Measurements from ENCODE around the gene STX19. TPM values are rescaled to one million over a fixed set of nuclear protein-coding genes. Genes with fewer than 3 reads are reported as not detected.

Gene STX19
- total and polyA plus RNA-seq, 2 of the 13 experiments (the other 11 are each of a cell fraction or from before 2014, with no cell fraction given): not detected

GRCh38 chr3:94024385-94024784, 4.0 kb downstream of the STX19 start (continued):
- TF ChIP-seq ZNF407 (CRISPR knock-in tag; IDR thresholded peaks at IDR 0.05; ENCODE audit: not compliant biosample characterization): no peak
- no peak for TF ChIP-seq CREBL2 (CRISPR knock-in tag; IDR thresholded peaks at IDR 0.05; ENCODE audit: borderline replicate concordance)
- TF ChIP-seq ZBTB10 (CRISPR knock-in tag; IDR thresholded peaks at IDR 0.05; ENCODE audit: borderline replicate concordance): no peak
- TF ChIP-seq MBNL3 (CRISPR knock-in tag; conservative IDR thresholded peaks at IDR 0.05): no peak
